H9 (cell line): ENCODE results near the gene FLOT2. TPM values are rescaled to one million over a fixed set of nuclear protein-coding genes. Genes with fewer than 3 reads are reported as not detected.

Experiments
- DNase-seq: peaks from one replicate; pipeline ENCODE4 v3.0.0-alpha.2; 2017
- H2AFZ ChIP-seq: one replicate; pipeline ENCODE4 v1.6.1; 2013; ENCODE audit warnings: mild to moderate bottlenecking, low read length, control low read depth, moderate library complexity
- H2AK5ac ChIP-seq: 2 replicates; pipeline ENCODE4 v1.6.1; 2013; ENCODE audit warnings: low read length, control low read depth, mixed read lengths; ENCODE audit not compliant: insufficient read length
- H2BK120ac ChIP-seq: one replicate; pipeline ENCODE4 v1.6.1; 2013; ENCODE audit warnings: low read depth, mild to moderate bottlenecking, low read length, control low read depth, inconsistent platforms; ENCODE audit not compliant: poor library complexity, severe bottlenecking
- H2BK12ac ChIP-seq: 2 replicates; pipeline ENCODE4 v1.6.1; 2013; ENCODE audit warnings: low read length, control low read depth, mixed read lengths, low read depth; ENCODE audit not compliant: insufficient read length
- H2BK15ac ChIP-seq: 2 replicates; pipeline ENCODE4 v1.6.1; 2013; ENCODE audit warnings: low read depth, low read length, control low read depth
- H2BK20ac ChIP-seq: one replicate; pipeline ENCODE4 v1.6.1; 2013; ENCODE audit warnings: low read depth, mild to moderate bottlenecking, low read length, control low read depth, inconsistent platforms; ENCODE audit not compliant: poor library complexity, severe bottlenecking
- H2BK5ac ChIP-seq: 2 replicates; pipeline ENCODE4 v1.6.1; 2013; ENCODE audit warnings: low read length, control low read depth, mixed read lengths; ENCODE audit not compliant: insufficient read length
- H3K14ac ChIP-seq: 2 replicates; pipeline ENCODE4 v1.6.1; 2013; ENCODE audit warnings: low read length, control low read depth; ENCODE audit not compliant: insufficient read depth
- H3K18ac ChIP-seq: 2 replicates; pipeline ENCODE4 v1.6.1; 2013; ENCODE audit warnings: low read depth, mild to moderate bottlenecking, mixed read lengths, low read length, control low read depth; ENCODE audit not compliant: insufficient read length
- H3K23ac ChIP-seq: 2 replicates; pipeline ENCODE4 v1.6.1; 2013; ENCODE audit warnings: low read length, control low read depth, mixed read lengths, low read depth; ENCODE audit not compliant: insufficient read length
- H3K23me2 ChIP-seq: 2 replicates; pipeline ENCODE4 v1.6.1; 2013; ENCODE audit warnings: low read depth, mild to moderate bottlenecking, mixed read lengths, low read length, control low read depth; ENCODE audit not compliant: insufficient read length, poor library complexity, severe bottlenecking
- H3K27ac ChIP-seq: 2 replicates; pipeline ENCODE4 v1.5.1; 2013; ENCODE audit warnings: low read length, control low read depth, mixed read lengths, low read depth; ENCODE audit not compliant: insufficient read length
- H3K27me3 ChIP-seq: 2 replicates; pipeline ENCODE4 v1.6.1; 2013; ENCODE audit warnings: low read length, control low read depth, inconsistent platforms; ENCODE audit not compliant: insufficient read depth
- H3K4ac ChIP-seq: 2 replicates; pipeline ENCODE4 v1.6.1; 2013; ENCODE audit warnings: low read depth, mild to moderate bottlenecking, control low read depth, inconsistent platforms, low read length, moderate library complexity
- H3K4me1 ChIP-seq: 2 replicates; pipeline ENCODE4 v1.6.1; 2013; ENCODE audit warnings: low read length, control low read depth, inconsistent platforms; ENCODE audit not compliant: insufficient read depth
- H3K4me2 ChIP-seq: 2 replicates; pipeline ENCODE4 v1.6.1; 2013; ENCODE audit warnings: low read length, control low read depth, mixed read lengths; ENCODE audit not compliant: insufficient read length, insufficient read depth
- H3K56ac ChIP-seq: 2 replicates; pipeline ENCODE4 v1.6.1; 2013; ENCODE audit warnings: low read depth, mild to moderate bottlenecking, mixed read lengths, low read length, control low read depth; ENCODE audit not compliant: insufficient read length
- H3K79me1 ChIP-seq: 2 replicates; pipeline ENCODE4 v1.6.1; 2013; ENCODE audit warnings: low read depth, mild to moderate bottlenecking, moderate library complexity, low read length, control low read depth, inconsistent platforms; ENCODE audit not compliant: insufficient read depth, poor library complexity, severe bottlenecking
- H3K79me2 ChIP-seq: 2 replicates; pipeline ENCODE4 v1.6.1; 2013; ENCODE audit warnings: low read length, control low read depth, inconsistent platforms; ENCODE audit not compliant: insufficient read depth
- H3K9ac ChIP-seq: 2 replicates; pipeline ENCODE4 v1.6.1; 2013; ENCODE audit warnings: low read length, control low read depth, mixed read lengths; ENCODE audit not compliant: insufficient read length; ENCODE audit errors: extremely low read depth
- H3K9me3 ChIP-seq: one replicate; pipeline ENCODE4 v1.6.1; 2013; ENCODE audit warnings: low read depth, low read length, inconsistent platforms; ENCODE audit not compliant: control insufficient read depth
- H3T11ph ChIP-seq: one replicate; pipeline ENCODE4 v1.6.1; 2013; ENCODE audit warnings: mild to moderate bottlenecking, low read length, control low read depth, inconsistent platforms
- H4K20me1 ChIP-seq: one replicate; pipeline ENCODE4 v1.6.1; 2013; ENCODE audit not compliant: control insufficient read depth, insufficient read length, insufficient read depth
- H4K5ac ChIP-seq: 2 replicates; pipeline ENCODE4 v1.6.1; 2013; ENCODE audit warnings: low read depth, mild to moderate bottlenecking, mixed read lengths, low read length, control low read depth; ENCODE audit not compliant: insufficient read length
- H4K8ac ChIP-seq: replicated peaks from 2 replicates; pipeline ENCODE4 v1.6.1; 2013; ENCODE audit warnings: low read length, control low read depth, mixed read lengths, low read depth; ENCODE audit not compliant: insufficient read length
- H4K91ac ChIP-seq: 2 replicates; pipeline ENCODE4 v1.6.1; 2013; ENCODE audit warnings: low read depth, mild to moderate bottlenecking, moderate library complexity, mixed read lengths, low read length, control low read depth; ENCODE audit not compliant: insufficient read length
- H3K27ac Mint-ChIP-seq, 3 experiments: 2 replicates in 2 of 3; 3 replicates in 1 of 3; pipeline ENCODE4 v1.8.0; 2020 to 2021; ENCODE audit warnings: mixed read lengths in 3 of 3, mild to moderate bottlenecking in 1 of 3, moderate library complexity in 1 of 3
- H3K27me3 Mint-ChIP-seq: 2 replicates; pipeline ENCODE4 v1.8.0; 2021; ENCODE audit warnings: low read depth, mild to moderate bottlenecking, moderate library complexity, mixed read lengths
- H3K36me3 Mint-ChIP-seq, 3 experiments: 2 replicates in 2 of 3; 3 replicates in 1 of 3; pipeline ENCODE4 v1.8.0; 2020 to 2021; ENCODE audit warnings: low read depth in 3 of 3, mixed read lengths in 3 of 3; ENCODE audit not compliant: insufficient read depth in 1 of 3
- H3K4me1 Mint-ChIP-seq, 2 experiments: 2 replicates each; pipeline ENCODE4 v1.8.0; 2020; ENCODE audit warnings: mixed read lengths in 2 of 2
- H3K4me3 Mint-ChIP-seq, 2 experiments: 2 replicates in 1 of 2; 3 replicates in 1 of 2; pipeline ENCODE4 v1.8.0; 2020 to 2021; ENCODE audit warnings: mild to moderate bottlenecking in 2 of 2, mixed read lengths in 2 of 2, moderate library complexity in 1 of 2
- H3K9me3 Mint-ChIP-seq, 2 experiments: 2 replicates in 1 of 2; 3 replicates in 1 of 2; pipeline ENCODE4 v1.8.0; 2020; ENCODE audit warnings: mild to moderate bottlenecking in 2 of 2, mixed read lengths in 2 of 2, moderate library complexity in 1 of 2
- WGBS: extraction: QIAGEN DNeasy Blood & Tissue Kit; methylation state at CpG from one replicate; pipeline ENCODE4 v1.1.7; 2013; ENCODE audit warnings: missing lambda C conversion rate, low lambda C conversion rate, mixed read lengths; ENCODE audit not compliant: insufficient read length; ENCODE audit errors: extremely low coverage; 5-methylcytosine and 5-hydroxymethylcytosine counted together
- total RNA-seq: library from RNA; stranded (reverse); gene quantifications from 2 replicates; pipeline ENCODE4 v1.2.1, GENCODE V29; 2021
- TF ChIP-seq, protein P1 (sequence below): fragments of 200-600 bp; sonication (generic); conservative IDR thresholded peaks from 3 replicates; pipeline ENCODE4 v1.8.0; 2021; ENCODE audit warnings: antibody characterized with exemption, mild to moderate bottlenecking

The FLOT2 gene
- total RNA-seq, 1 experiment from 2014 or later: 173 TPM

DNA sequence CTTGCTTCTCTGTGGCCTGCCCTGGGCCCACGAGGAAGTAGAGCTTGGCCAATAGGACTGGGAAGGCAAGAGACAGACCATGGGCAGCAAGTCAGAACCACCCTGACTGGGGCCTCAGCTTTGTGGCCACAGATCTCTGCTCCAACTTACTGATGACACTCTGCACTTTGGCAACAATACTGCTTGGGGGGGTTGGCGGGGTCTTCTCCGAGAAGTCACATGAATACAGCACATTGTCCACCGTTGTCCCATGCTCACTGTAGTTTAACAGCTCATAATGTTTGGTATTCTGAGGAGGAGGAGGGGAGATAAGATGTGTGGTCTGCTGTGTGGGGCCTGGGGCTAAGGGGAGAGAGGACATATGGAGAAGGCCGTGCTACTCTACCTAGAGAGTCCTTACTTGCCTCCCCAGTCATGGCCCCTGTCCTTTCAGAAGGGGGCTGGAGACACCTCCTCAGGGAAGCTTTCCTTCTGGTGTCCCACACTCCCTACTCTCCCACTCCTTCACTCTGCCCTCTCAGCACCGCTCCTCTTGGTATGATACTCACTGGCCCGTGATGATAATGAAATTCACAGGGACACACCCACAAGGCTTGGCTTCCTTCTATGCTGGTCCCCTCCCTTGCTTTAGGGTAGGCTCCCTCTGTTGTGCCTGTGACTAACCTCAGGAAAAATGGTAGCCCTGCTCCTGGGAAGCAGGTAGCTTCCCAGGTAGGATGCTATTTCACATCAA, 9.3 kb upstream of the FLOT2 start:
- Histone ChIP-seq H2AK5ac (no peak overlapping the region), H3K14ac (no peak overlapping the region), H3K79me2 (no peaks in the 10 kb centered on the region), H4K20me1 (no peaks in the 10 kb centered on the region), H3K23me2 (no peaks in the 10 kb centered on the region), H2BK12ac (no peak overlapping the region), H3K4ac (no peak overlapping the region), H4K91ac (no peak overlapping the region), H2BK120ac (no peak overlapping the region), H2BK15ac (no peak overlapping the region), H3K23ac (no peak overlapping the region), H2BK5ac (no peak overlapping the region), H2AFZ (no peak overlapping the region), H3K4me2 (no peak overlapping the region), H4K5ac (no peak overlapping the region), H3K79me1 (no peaks in the 10 kb centered on the region), H3K18ac (no peak overlapping the region), H3K56ac (no peak overlapping the region), H3T11ph (no peak overlapping the region), H3K9me3 (no peaks in the 10 kb centered on the region), H3K27me3 (no peaks in the 10 kb centered on the region), H3K27ac (no peak overlapping the region), H4K8ac (no peak overlapping the region), H3K9ac (no peak overlapping the region), H3K4me1 (peaks cover 5% of the 10 kb centered on the region; the same call in 1 of the 2 replicates), H2BK20ac (no peak overlapping the region)
- no peak overlapping the region; a peak in 1 of 5 replicates for H3K4me3 Mint-ChIP-seq
- peak overlapping the region in 1 of 3 experiments; percentile 79; a peak in 3 of 7 replicates for H3K27ac Mint-ChIP-seq
- H3K36me3 Mint-ChIP-seq: peaks cover 43 to 70% (median 51%) of the 10 kb centered on the region in 3 experiments
- peaks cover 0 to 3% of the 10 kb centered on the region in 2 experiments; a peak in 2 of 5 replicates for H3K9me3 Mint-ChIP-seq
- WGBS: no CpG with 5 or more reads among the region's 7 CpGs
- no peak for DNase-seq
- peaks cover 3% of the 10 kb centered on the region; the same call in 1 of the 2 replicates for H3K27me3 Mint-ChIP-seq
- TF ChIP-seq, protein P1, sequence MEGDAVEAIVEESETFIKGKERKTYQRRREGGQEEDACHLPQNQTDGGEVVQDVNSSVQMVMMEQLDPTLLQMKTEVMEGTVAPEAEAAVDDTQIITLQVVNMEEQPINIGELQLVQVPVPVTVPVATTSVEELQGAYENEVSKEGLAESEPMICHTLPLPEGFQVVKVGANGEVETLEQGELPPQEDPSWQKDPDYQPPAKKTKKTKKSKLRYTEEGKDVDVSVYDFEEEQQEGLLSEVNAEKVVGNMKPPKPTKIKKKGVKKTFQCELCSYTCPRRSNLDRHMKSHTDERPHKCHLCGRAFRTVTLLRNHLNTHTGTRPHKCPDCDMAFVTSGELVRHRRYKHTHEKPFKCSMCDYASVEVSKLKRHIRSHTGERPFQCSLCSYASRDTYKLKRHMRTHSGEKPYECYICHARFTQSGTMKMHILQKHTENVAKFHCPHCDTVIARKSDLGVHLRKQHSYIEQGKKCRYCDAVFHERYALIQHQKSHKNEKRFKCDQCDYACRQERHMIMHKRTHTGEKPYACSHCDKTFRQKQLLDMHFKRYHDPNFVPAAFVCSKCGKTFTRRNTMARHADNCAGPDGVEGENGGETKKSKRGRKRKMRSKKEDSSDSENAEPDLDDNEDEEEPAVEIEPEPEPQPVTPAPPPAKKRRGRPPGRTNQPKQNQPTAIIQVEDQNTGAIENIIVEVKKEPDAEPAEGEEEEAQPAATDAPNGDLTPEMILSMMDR: no peak
- peaks cover 29 to 50% of the 10 kb centered on the region in 2 experiments for H3K4me1 Mint-ChIP-seq
